ENCODE results near the gene HRH2.

DNA sequence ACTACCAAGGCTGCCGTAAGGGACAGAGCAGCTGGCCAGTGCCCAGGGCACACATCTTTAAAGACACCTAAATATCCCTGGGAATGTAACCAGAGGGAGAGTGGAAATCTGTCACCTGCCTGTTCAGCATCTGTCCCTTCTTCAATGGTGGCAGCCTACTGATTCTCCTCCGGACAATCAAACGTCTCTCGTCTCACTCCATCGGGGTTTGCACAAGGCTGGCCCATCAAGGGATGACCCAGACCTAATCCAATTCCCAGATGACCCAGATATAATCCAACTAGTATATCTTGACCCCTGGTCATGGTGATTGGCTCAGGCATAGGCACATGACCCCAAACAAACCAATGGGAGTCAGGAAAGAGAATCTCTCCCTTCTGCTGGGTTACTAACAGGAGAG is 93.5 kb downstream of the HRH2 start:
- TF ChIP-seq, protein P1, sequence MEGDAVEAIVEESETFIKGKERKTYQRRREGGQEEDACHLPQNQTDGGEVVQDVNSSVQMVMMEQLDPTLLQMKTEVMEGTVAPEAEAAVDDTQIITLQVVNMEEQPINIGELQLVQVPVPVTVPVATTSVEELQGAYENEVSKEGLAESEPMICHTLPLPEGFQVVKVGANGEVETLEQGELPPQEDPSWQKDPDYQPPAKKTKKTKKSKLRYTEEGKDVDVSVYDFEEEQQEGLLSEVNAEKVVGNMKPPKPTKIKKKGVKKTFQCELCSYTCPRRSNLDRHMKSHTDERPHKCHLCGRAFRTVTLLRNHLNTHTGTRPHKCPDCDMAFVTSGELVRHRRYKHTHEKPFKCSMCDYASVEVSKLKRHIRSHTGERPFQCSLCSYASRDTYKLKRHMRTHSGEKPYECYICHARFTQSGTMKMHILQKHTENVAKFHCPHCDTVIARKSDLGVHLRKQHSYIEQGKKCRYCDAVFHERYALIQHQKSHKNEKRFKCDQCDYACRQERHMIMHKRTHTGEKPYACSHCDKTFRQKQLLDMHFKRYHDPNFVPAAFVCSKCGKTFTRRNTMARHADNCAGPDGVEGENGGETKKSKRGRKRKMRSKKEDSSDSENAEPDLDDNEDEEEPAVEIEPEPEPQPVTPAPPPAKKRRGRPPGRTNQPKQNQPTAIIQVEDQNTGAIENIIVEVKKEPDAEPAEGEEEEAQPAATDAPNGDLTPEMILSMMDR (IDR thresholded peaks at IDR 0.05) = no peak
- no peak for TF ChIP-seq POLR2A (IDR thresholded peaks at IDR 0.05)

All from body of pancreas (tissue), 4 donors.